Measurements from ENCODE around the gene SIRT4.
A peak's percentile ranks its signal among the peaks of the same experiment; 100 is the strongest.

Gene SIRT4

GRCh38 chr12:120278137-120279069 lies 23.7 kb upstream of the SIRT4 start:
- DNase-seq: no peak

DNA sequence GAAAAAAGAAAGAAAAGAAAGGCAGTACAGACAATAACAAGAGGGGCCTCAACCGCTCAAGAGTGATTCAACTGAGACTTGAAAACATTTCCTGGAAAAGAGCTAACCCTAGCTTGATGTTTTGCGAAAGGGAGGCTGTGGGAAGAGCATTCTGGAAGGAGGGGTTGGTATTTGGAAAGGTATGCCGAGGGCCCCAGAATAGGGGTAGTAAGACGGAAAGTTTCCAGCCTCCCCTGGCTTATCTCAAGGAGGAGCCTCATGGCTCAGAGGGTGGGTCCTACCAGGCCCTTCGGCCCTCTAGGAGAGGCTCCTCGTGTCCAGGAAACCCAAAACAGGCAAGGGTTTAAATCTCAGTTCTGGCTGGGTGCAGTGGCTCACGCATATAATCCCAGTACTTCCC lies 18.8 kb upstream of the SIRT4 start:
- DNase-seq: no peak

DNA sequence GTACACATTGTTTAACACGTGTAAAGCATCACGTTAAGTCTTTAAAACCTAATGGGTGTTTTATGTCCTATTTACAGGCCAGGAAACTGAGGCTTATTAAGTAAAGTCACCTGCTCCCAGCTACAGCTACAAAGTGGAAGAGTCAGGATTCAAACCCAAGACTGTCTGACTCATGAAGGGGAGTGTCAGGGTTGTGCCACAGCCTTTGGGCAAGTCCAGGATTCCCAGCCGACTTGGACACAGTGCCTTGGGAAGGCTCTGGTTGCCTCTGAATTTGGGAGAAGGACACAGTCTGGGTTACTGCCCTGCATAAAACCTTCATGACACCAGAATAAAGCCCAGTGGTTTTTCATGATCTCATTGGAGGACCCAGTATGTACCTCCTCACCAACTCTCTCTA lies 17.7 kb upstream of the SIRT4 start:
- DNase-seq: no peak

GRCh38 chr12:120286768-120287490 lies 15.2 kb upstream of the SIRT4 start:
- no peak for DNase-seq

- no peak for DNase-seq
Measured at GRCh38 chr12:120287491-120287890, 14.6 kb upstream of the SIRT4 start.

GRCh38 chr12:120290609-120291305 lies 11.4 kb upstream of the SIRT4 start:
- peak; percentile 78 for DNase-seq

DNA sequence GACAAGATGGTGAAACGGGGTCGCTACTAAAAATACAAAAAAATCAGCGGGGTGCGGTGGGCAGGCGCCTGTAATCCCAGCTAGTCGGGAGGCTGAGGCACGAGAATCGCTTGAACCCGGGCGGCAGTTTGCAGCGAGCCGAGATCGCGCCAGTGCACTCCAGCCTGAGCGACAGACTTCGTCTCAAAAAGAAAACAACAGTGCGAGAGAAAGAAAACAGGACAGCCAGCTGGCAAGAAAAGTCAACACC lies 9.8 kb upstream of the SIRT4 start:
- DNase-seq: no peak

DNA sequence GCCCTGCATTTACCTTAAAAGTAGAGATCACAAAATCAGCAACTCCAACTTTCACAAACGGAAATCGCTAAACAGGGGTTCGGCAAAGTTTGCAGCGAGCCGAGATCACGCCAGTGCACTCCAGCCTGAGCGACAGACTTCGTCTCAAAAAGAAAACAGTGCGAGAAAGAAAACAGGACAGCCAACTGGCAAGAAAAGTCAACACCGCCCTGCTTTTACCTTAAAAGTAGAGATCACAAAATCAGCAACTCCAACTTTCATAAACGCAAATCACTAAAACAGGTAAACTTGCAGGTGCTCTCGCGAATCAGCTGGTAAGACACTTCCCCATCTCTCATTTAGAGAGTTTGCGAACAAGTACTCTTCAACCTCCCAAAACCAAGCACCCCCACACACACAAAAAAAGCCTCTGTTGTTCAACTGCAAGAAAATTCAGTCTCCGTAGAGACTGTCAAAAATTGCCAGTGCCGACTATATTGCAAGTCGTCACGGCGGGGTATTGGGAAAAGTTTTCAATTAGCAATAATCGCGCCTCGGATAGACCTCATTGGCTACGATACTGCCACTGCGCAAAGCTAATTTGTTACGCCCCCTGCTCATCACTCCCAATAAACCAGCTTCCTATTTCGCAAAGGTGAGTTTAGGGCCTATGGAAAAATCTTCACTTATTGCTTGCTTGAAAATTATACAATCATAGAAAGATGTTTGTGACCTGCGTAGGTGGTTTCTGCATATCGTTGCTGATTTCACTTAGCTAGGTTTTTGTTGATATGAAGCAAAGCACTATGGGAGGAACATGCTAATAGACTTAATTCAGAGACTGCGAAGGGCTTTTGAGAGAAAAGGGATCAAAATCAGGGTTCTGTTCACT lies 9.2 kb upstream of the SIRT4 start, which contains the start of gene RNU4-1:
TSS of gene RNU4-1 (minus strand) at position 577 of the 871 bp plus-strand sequence.
- peak; percentile 89 for DNase-seq

DNA sequence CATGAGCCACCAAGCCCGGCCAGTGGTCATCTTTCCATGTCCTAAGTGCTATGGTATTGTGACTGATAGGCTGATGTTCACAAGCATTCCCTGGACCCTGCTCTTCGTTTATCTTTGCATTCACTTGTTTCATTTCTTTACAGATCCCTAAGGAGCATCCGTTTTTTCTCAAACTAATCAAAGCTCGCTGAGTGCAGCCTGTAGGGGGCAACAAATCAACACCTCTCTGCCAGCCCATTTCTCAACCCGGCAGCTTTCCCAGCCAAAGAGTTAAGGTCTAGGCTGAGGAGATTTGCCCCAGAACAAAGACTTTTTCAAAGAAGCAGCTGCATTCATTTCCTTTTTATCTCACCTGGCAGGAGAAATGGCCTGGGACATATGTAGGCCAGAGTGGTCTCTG lies 12.1 kb downstream of the SIRT4 start:
- no peak for DNase-seq

DNA sequence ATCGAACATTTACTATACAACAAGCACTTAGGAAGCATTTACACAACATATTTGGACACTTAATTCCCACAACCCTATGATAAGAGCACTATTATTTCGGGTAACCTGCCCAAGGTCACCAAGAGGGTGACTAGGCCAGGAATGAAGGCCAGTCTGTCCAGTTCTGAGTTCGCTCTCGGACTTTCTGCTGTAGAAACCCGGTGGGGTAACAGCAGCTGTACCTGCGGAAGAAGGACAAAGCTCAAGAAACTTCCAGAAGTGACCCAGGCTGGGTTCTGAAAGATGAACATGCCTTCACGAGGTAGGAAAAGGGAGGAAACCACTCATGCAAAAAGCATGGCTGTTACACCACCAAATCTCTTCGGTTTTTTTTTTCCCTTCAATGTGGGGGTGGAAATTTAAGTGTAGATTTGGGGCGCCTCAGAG lies 14.7 kb downstream of the SIRT4 start:
- no peak for DNase-seq

DNA sequence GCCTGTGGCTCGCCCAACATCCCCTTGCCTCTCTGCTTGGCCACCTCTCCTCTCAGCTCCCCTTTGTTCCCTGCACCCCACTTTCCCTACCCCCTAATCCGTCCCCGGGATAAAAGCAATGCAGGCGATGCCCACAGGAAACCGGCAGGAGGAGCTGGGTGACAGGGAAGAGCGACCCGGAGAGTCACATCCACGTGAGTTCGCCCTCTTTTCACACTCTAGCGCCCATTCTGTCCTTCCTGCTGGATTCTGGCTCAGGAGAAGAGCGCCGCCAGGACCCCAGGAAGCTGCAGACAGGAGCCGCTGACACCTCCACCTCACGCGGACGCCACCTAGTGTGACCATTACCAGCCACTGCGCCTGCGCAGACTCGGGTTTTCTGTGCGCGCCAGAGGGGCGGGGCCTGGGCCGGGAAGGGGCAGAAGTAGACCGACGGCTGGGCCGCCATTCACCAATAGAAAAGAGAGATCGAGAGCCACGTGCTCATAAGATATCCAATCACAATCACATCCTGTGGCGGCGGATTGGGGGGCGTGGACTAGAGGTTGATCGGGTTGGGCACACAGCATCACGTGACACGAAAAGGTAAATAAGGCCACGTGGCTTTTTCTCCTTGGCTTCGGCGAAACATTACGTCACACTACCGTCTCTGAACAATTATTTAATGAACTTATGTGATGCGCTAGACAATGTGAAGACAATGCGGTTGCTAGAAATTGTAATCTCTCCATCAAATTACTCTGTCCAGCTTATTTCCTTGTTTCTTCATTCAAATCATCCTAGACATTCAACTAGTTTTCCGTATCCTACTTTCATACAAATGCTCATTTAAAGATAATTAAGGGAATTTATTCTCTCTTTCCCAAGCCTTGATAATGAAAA lies 15.3 kb downstream of the SIRT4 start:
- DNase-seq: peak; percentile 100

GRCh38 chr12:120321382-120322202 lies 19.5 kb downstream of the SIRT4 start:
- DNase-seq: no peak

DNA sequence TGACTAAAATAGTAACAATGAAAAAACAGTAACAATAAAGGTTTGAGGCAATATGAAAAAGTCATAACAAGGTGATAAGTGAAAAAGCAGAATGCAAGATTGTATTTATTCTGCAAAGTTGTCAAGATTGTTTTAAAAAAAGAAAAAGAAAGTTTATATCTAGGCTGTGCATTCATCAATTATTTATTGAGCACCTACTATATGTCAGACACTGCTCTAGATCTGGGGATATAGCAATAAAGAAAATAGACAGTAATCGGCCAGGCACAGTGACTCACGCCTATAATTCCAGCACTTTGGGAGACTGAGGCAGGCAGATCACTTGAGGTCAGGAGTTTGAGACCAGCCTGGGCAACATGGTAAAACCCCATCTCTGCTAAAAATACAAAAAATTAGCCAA lies 21.7 kb downstream of the SIRT4 start:
- no peak for DNase-seq

- no peak for DNase-seq
Measured at GRCh38 chr12:120324841-120325417, 22.8 kb downstream of the SIRT4 start.

GRCh38 chr12:120327593-120327992 lies 25.5 kb downstream of the SIRT4 start, which contains the start of gene PLA2G1B:
Gene PLA2G1B, minus strand, starts transcription at chr12:120327779. Its CDS starts 26 bp downstream, at chr12:120327753.
- no peak for DNase-seq

DNA sequence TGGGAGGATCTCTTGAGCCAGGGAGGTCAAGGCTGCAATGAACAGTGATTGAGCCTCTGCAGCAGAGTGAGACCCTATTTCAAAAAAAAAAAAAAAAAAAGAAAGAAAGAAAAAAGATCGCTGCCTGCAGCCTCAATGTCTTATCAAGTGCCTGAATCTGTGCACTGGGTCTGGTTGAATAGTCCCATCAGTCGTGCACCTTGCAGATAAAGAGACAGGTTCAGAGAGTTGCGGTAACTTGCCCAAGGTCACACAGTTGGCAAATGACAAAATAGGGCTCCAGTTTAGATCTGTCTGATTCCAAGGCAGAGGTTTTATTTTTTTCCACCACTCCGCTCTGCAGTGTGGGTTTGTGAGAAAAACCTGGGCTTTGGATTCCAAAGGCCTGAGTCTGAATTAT lies 26.1 kb downstream of the SIRT4 start:
- DNase-seq: no peak

DNA sequence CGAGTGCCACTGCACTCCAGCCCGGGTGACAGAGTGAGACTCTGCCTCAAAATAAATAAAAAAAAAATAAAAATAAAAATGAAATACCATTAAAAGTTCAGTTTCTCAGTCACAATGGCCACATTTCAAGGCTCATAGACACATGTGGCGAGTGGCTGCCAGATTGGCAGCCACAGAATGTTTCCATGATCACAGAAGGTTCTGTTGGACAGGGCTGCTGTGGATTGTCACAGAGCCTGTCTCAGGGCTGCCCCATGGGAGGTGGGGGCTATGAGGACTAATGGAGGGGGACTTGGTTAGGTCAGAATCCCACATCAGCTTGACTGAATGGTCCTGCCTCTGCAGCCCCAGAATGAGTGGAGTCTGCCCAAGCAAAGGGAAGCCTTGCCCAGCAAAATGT lies 29.3 kb downstream of the SIRT4 start:
- DNase-seq: no peak

GRCh38 chr12:120332041-120332440 lies 29.9 kb downstream of the SIRT4 start:
- DNase-seq: no peak

- no peak for DNase-seq
Measured at GRCh38 chr12:120332523-120332922, 30.4 kb downstream of the SIRT4 start.

GRCh38 chr12:120335447-120335846 lies 33.3 kb downstream of the SIRT4 start:
- DNase-seq: peak; percentile 71

All from activated effector memory CD4-positive, alpha-beta T cell treated with anti-CD3 and anti-CD28 coated beads, Interleukin-2, amount 50 U/mL, for 16 hours (primary cell).